MCF 10A (cell line): ENCODE data around the gene ZNF507. TPM values are rescaled to one million over a fixed set of nuclear protein-coding genes. Genes with fewer than 3 reads are reported as not detected.

Source experiments
- BruUV-seq: library from RNA; stranded (reverse); fragments of 400-500 nt; replicated peaks from 2 replicates; lab custom pipeline; 2021; lab: Mats Ljungman, UMichigan
- CTCF ChIA-PET: fragments of 300-600 bp; sonication (Branson Sonifier 250); formaldehyde crosslinking; extraction: SDS; loops from one replicate; lab custom pipeline; 2021; ENCODE audit warnings: antibody characterized with exemption, inconsistent platforms; lab: Yijun Ruan, JAX
- POLR2A ChIA-PET: fragments of 300-600, 350-650 bp; sonication (Branson Sonifier 250); formaldehyde crosslinking; extraction: SDS; loops from one replicate; lab custom pipeline; 2020; ENCODE audit warnings: antibody characterized with exemption, inconsistent platforms; lab: Yijun Ruan, JAX
- DNase-seq: peaks from one replicate; pipeline ENCODE4 v3.0.0-alpha.2; 2018; ENCODE audit not compliant: unreplicated experiment
- H3K27ac Mint-ChIP-seq: one replicate; pipeline ENCODE4 v1.8.0; 2022; ENCODE audit warnings: mild to moderate bottlenecking, low read depth, mixed read lengths; ENCODE audit not compliant: unreplicated experiment
- H3K27me3 Mint-ChIP-seq: one replicate; pipeline ENCODE4 v1.8.0; 2022; ENCODE audit warnings: mixed read lengths; ENCODE audit not compliant: insufficient read depth, unreplicated experiment
- H3K36me3 Mint-ChIP-seq: one replicate; pipeline ENCODE4 v1.8.0; 2022; ENCODE audit warnings: mild to moderate bottlenecking, moderate library complexity, mixed read lengths; ENCODE audit not compliant: insufficient read depth, unreplicated experiment
- H3K4me1 Mint-ChIP-seq: one replicate; pipeline ENCODE4 v1.8.0; 2022; ENCODE audit warnings: mixed read lengths; ENCODE audit not compliant: insufficient read depth, unreplicated experiment
- H3K4me3 Mint-ChIP-seq: one replicate; pipeline ENCODE4 v1.8.0; 2022; ENCODE audit warnings: mild to moderate bottlenecking, moderate library complexity, mixed read lengths; ENCODE audit not compliant: unreplicated experiment
- H3K9me3 Mint-ChIP-seq: one replicate; pipeline ENCODE4 v1.8.0; 2022; ENCODE audit warnings: mixed read lengths; ENCODE audit not compliant: unreplicated experiment
- CTCF ChIP-seq: fragments of 200-600 bp; IDR thresholded peaks from one replicate; pipeline ENCODE4 v1.8.0; 2022; ENCODE audit warnings: antibody characterized with exemption, mild to moderate bottlenecking; ENCODE audit not compliant: unreplicated experiment
- intact Hi-C: fragments of 100-400 bp; cut with micrococcal nuclease; formaldehyde crosslinking; loops from 2 replicates; pipeline ENCODE4 v1.14.1; 2022
- total RNA-seq: library from RNA; stranded (reverse); gene quantifications from 2 replicates; pipeline ENCODE4 v1.2.3, GENCODE V29; 2022

ZNF507 gene
- total RNA-seq, 1 experiment from 2014 or later = 22.8 TPM

- TF ChIP-seq CTCF = no peak
- DNase-seq = no peak
- CTCF ChIA-PET = interaction anchor here (0.6 to 0.8 kb wide), 2 partner anchors 10 to 1380 kb away, joined by 3 to 4 read pairs; no protein-coding TSS in a partner anchor
- no peak overlapping the region for H3K4me3 Mint-ChIP-seq
- H3K27me3 Mint-ChIP-seq = no peaks in the 10 kb centered on the region
- H3K27ac Mint-ChIP-seq = no peak overlapping the region
- no peaks in the 10 kb centered on the region for H3K4me1 Mint-ChIP-seq
- intact Hi-C loops = no loop called here
- POLR2A ChIA-PET = no interaction called here
- BruUV-seq = no TSS peak
- H3K9me3 Mint-ChIP-seq = peaks cover 15% of the 10 kb centered on the region
- no peaks in the 10 kb centered on the region for H3K36me3 Mint-ChIP-seq
Observed at GRCh38 chr19:32313569-32314265, 31.7 kb upstream of the ZNF507 start.

GRCh38 chr19:32316034-32316433 is 29.4 kb upstream of the ZNF507 start:
- Mint-ChIP-seq H3K4me1 (no peaks in the 10 kb centered on the region), H3K4me3 (no peak overlapping the region), H3K36me3 (no peaks in the 10 kb centered on the region), H3K27me3 (no peaks in the 10 kb centered on the region), H3K9me3 (peaks cover 15% of the 10 kb centered on the region), H3K27ac (no peak overlapping the region)
- ChIA-PET POLR2A (no interaction called here), CTCF (no interaction called here)
- DNase-seq = peak; percentile 4
- no TSS peak for BruUV-seq
- intact Hi-C loops = no loop called here
- no peak for TF ChIP-seq CTCF

- POLR2A ChIA-PET = no interaction called here
- no peak for TF ChIP-seq CTCF
- H3K27ac Mint-ChIP-seq = no peak overlapping the region
- no peaks in the 10 kb centered on the region for H3K27me3 Mint-ChIP-seq
- DNase-seq = no peak
- no peak overlapping the region for H3K4me3 Mint-ChIP-seq
- peaks cover 15% of the 10 kb centered on the region for H3K9me3 Mint-ChIP-seq
- H3K36me3 Mint-ChIP-seq = no peaks in the 10 kb centered on the region
- BruUV-seq = no TSS peak
- intact Hi-C loops = no loop called here
- no peaks in the 10 kb centered on the region for H3K4me1 Mint-ChIP-seq
- CTCF ChIA-PET = no interaction called here
Observed at GRCh38 chr19:32317086-32317485, 28.3 kb upstream of the ZNF507 start.

GRCh38 chr19:32318884-32319520 is 26.4 kb upstream of the ZNF507 start:
- Mint-ChIP-seq H3K4me3 (no peak overlapping the region), H3K27ac (no peak overlapping the region), H3K36me3 (no peaks in the 10 kb centered on the region), H3K27me3 (no peaks in the 10 kb centered on the region), H3K4me1 (no peaks in the 10 kb centered on the region), H3K9me3 (peaks cover 15% of the 10 kb centered on the region)
- peak; percentile 21 for DNase-seq
- ChIA-PET POLR2A (interaction anchor here (0.7 kb wide), 1 partner anchor 16 kb away, joined by 3 read pairs; no protein-coding TSS in a partner anchor), CTCF (interaction anchor here (0.6 to 1.2 kb wide), 6 partner anchors 9 to 1652 kb away, joined by 3 to 7 read pairs (median 3); no protein-coding TSS in a partner anchor)
- intact Hi-C loops = no loop called here
- BruUV-seq = no TSS peak
- no peak for TF ChIP-seq CTCF
